ENCODE results near the gene SPDYC. TPM values are rescaled to one million over a fixed set of nuclear protein-coding genes. Genes with fewer than 3 reads are reported as not detected.
"Not testable (repeated sequence)": the region's sequence is repeated elsewhere in the genome, so short reads cannot be mapped to it uniquely, and the experiment has no call there.

The SPDYC gene
- total RNA-seq, 1 experiment from 2014 or later = not detected

- in situ Hi-C loops (cut with HindIII; ENCODE audit: low pct_unique_long_range_greater_than_20kb, low sequenced_read_pairs) = no loop called here
- DNase-seq (ENCODE audit: low read depth) = no peak
These were observed 36.9 kb upstream of the SPDYC start for GRCh38 chr11:65132988-65133700.

GRCh38 chr11:65133724-65134123, 36.3 kb upstream of the SPDYC start:
- DNase-seq (ENCODE audit: low read depth) = no peak
- in situ Hi-C loops (cut with HindIII; ENCODE audit: low pct_unique_long_range_greater_than_20kb, low sequenced_read_pairs) = no loop called here

DNA sequence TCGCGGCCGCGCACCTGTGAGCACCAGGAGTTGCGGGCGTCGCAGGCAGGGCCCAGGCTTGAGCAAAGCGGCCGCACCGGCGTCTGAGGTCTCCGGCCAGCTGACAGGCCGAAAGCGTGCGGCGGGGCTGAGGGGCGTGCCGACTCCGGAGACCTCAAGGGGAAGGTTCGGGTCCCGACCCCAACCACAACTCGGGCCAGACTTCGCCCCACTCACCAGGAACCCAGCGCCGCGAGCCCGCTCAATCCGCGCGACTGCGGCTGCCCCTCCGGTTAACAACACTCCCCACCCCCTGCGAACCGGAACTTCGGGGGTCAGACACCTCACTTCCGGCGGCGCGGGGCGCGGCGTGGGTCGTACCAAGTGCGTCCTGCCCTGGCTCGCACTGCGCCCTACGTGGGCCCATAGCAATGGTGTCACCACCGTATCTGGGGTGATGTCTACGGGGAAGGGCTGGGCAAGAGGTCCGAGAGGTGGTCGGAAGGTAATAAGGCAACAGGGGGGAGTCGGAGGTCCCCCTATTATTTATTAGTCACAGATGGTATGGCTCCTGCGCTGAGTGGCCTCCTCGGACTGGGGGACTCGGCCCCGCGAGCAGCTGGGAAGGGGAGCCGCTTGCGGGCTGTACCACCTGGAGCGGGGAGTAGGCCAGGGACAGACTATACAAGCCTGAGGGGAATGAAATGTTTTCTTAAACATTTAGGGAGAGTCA, 35.6 kb upstream of the SPDYC start, which contains the start of gene SYVN1:
SYVN1 (minus strand) TSS at position 280 of the 712 bp plus-strand sequence. CDS start 918 bp downstream, outside the sequence.
- in situ Hi-C loops (cut with HindIII; ENCODE audit: low pct_unique_long_range_greater_than_20kb, low sequenced_read_pairs) = no loop called here
- DNase-seq (ENCODE audit: low read depth) = peak; percentile 84

DNA sequence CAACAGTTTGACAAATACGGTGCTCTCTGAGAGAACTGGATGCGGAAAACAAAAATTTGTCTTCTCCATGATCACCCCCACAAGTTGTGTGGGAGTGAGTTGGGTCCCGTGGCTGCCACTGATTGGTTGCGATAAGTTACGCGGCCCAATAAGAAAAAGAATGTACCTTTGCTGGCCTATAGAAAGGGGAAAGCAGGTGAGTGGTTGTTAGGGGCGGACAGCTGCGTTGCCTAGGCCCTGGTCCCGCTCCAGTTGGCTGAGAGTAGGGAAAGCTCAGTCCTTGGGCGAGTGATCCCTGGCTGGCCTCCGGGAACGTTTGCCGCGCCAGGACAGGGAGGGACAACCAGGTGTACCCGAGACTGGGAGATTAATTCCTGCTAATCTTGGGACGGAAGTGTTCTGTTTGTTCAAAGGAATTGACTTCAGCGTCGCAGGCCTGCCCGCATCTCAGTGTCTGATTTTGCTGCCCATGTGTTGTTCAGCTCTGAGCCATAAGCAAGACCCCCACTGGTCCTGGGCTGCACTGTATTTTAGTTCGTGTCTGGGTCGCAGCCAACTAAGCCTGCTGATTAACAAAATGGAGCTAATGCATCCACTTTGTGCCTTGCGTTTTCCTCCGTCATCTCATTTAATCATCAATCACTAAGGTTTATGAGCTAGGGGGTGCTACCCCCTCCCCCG, 34.9 kb upstream of the SPDYC start:
- in situ Hi-C loops (cut with HindIII; ENCODE audit: low pct_unique_long_range_greater_than_20kb, low sequenced_read_pairs) = no loop called here
- peak; percentile 96 for DNase-seq (ENCODE audit: low read depth)

DNA sequence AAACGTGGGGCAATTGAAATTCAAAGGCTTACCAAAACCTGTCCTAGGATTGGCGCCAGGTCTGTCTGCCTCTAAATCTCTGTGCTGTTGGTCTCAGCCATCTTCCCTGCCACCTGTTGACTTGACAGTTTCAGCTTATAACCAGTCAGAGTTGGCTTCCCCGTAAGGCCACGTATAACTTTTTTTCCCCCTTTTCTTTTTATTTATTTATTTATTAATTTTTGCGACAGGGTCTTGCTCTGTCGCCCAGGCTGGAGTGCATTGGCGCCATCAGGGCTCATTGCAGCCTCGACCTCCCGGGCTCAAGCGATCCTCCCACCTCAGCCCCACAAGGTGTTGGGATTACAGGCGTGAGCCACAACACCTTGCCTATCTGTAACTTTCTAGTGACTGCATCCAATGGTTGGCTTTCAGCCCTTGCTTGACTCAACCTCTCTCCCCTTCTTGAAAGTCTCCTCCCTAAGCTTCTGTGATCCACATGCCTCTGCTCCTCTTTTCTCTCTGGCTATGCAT, 34.3 kb upstream of the SPDYC start:
- in situ Hi-C loops (cut with HindIII; ENCODE audit: low pct_unique_long_range_greater_than_20kb, low sequenced_read_pairs) = no loop called here
- no peak for DNase-seq (ENCODE audit: low read depth)

- in situ Hi-C loops (cut with HindIII; ENCODE audit: low pct_unique_long_range_greater_than_20kb, low sequenced_read_pairs) = no loop called here
- DNase-seq (ENCODE audit: low read depth) = no peak
These were observed 33.4 kb upstream of the SPDYC start for GRCh38 chr11:65136515-65137096.

DNA sequence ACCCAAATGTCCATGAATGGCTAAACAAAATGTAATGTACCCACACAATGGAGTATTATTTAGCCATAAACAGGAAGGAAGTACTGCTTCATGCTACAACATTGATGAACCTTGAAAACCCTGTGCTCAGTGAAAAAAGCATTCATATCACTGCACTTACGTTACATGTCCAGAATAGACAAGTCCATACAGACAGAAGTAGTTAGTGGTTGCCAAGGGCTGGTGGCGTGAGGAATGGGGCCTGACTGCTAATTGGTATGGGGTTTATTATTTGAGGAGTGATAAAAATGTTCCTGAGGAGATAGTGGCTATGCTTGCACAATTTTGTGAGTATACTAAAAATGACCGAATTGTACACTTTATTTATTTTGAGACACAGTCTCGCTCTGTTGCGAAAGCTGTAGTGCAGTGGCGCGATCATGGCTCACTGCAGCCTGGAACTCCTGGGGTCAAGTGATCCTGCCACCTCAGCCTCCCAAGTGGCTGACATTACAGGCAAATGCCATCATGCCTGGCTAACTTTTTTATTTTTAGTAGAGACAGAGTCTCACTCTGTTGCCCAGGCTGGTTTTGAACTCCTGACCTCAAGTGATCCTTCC, 28.0 kb upstream of the SPDYC start:
- in situ Hi-C loops (cut with HindIII; ENCODE audit: low pct_unique_long_range_greater_than_20kb, low sequenced_read_pairs) = no loop called here

DNA sequence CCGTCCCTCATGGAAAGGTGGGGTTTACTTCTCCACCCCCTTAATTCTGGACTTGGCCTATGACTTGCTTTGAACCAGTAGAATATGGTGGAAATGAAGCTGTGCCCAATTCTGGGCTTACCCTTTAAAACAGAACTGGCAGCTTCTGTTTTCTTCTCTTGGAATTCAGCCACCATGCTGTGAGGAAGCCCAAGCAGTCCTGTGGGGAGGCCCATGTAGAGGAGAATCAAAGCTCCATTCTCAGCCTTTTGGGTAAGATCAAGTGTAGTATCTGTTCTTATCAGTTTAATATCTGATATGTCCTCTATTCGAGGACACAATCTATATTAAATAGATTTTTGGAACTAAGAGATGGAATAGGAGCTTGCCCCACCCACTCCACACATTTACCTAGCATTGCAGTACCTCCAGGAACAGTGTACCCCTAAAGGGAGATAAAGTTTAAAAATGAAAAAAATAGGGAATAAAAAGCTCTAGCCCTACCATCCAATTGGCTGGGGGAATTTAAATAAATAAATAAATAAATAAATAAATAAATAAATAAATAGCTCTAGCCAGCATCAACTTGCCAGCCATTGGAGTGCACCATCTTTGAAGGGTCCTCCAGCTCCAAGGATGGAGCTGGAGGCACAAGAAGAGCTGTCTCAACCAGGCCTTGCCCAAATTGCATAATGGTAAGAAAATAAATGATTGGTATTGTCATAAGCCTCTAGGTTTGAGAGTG, 22.5 kb upstream of the SPDYC start:
- in situ Hi-C loops (cut with HindIII; ENCODE audit: low pct_unique_long_range_greater_than_20kb, low sequenced_read_pairs) = no loop called here

More for the DNA sequence above, 28.0 kb upstream of the SPDYC start:
- no peak for DNase-seq (ENCODE audit: low read depth)

GRCh38 chr11:65148657-65149056, 21.4 kb upstream of the SPDYC start:
- DNase-seq (ENCODE audit: low read depth) = no peak
- in situ Hi-C loops (cut with HindIII; ENCODE audit: low pct_unique_long_range_greater_than_20kb, low sequenced_read_pairs) = no loop called here

More for the DNA sequence above, 22.5 kb upstream of the SPDYC start:
- DNase-seq (ENCODE audit: low read depth) = no peak

DNA sequence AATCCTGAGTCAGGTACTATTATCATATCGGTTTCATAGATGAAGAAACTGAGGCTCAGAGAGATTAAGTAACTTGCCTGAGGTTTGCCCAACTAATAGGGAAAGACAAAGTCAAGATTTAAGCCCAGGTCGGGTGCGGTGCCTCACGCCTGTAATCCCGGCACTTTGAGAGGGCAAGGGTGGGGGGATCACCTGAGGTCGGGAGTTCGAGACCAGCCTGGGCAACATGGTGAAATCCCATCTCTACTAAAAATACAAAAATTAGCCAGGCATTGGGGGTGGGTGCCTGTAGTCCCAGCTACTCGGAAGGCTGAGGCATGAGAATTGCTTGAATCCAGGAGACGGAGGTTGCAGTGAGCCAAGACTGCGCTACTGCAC, 19.9 kb upstream of the SPDYC start:
- DNase-seq (ENCODE audit: low read depth); in situ Hi-C loops (cut with HindIII; ENCODE audit: low pct_unique_long_range_greater_than_20kb, low sequenced_read_pairs): not testable (repeated sequence)

DNA sequence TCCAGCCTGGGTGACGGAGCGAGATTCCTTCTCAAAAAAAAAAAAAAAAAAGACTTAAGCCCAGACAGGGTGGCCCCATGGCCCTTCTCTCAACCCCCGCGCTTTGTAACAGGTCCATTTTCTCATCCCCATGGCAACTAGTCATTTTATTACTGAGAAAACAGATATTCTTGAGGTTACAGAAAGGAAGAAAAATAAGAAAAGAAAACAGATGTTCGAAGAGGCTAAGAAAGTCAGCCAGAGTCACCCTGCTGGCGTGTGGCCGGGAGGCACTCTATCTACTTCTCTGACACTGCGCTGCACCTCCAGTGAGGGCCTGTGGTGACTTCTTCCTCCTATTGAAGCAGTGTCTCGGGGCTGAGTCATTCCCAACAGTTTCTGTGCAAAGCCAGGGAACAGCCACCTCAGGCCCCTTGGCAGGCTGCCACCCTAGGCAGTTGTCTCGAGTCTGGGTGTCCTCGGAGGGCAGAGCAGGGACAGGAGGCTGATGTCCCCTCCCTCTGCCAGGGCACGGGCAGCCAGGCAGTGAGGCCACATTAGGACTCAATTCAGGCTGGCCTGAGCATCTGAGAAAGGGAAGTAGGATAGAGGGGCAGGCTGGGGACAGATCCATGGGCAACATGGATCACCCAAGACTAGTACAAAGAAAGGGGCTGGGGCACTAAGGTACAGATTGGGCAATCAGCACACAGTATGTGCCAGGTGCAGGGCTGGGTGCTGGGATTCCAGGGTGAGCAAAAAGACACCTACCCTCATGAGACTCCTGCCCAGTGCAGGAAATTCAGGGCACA, 19.3 kb upstream of the SPDYC start:
- in situ Hi-C loops (cut with HindIII; ENCODE audit: low pct_unique_long_range_greater_than_20kb, low sequenced_read_pairs) = no loop called here
- peak; percentile 94 for DNase-seq (ENCODE audit: low read depth)

- in situ Hi-C loops (cut with HindIII; ENCODE audit: low pct_unique_long_range_greater_than_20kb, low sequenced_read_pairs) = no loop called here
- DNase-seq (ENCODE audit: low read depth) = no peak
These were observed 18.6 kb upstream of the SPDYC start for GRCh38 chr11:65151331-65151899.

DNA sequence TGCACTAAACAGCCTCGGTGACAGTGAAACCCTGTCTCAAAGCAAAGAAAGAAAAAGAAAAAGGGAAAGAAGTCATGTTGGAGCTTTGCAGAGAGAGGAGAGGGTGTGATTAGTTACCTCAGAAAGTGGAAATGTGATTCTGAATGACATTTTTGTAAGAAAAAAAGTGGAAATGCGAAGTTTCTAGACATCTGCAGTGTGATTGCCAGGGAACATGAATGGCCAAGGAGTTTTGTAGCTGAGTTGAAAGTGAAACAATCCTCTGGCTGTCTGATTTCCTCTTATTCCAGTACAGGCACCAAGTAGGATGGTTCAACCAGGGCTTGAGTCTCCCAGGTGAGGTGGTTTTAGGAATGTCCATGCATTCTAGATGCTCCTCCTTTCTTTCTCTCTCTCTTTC, 17.9 kb upstream of the SPDYC start:
- in situ Hi-C loops (cut with HindIII; ENCODE audit: low pct_unique_long_range_greater_than_20kb, low sequenced_read_pairs) = no loop called here

GRCh38 chr11:65156256-65156655, 13.8 kb upstream of the SPDYC start:
- no peak for DNase-seq (ENCODE audit: low read depth)
- in situ Hi-C loops (cut with HindIII; ENCODE audit: low pct_unique_long_range_greater_than_20kb, low sequenced_read_pairs) = no loop called here

More for the DNA sequence above, 17.9 kb upstream of the SPDYC start:
- DNase-seq (ENCODE audit: low read depth) = no peak

- DNase-seq (ENCODE audit: low read depth) = no peak
- in situ Hi-C loops (cut with HindIII; ENCODE audit: low pct_unique_long_range_greater_than_20kb, low sequenced_read_pairs) = no loop called here
These were observed 13.1 kb upstream of the SPDYC start for GRCh38 chr11:65156926-65157325.

GRCh38 chr11:65157336-65157735, 12.7 kb upstream of the SPDYC start:
- no peak for DNase-seq (ENCODE audit: low read depth)
- in situ Hi-C loops (cut with HindIII; ENCODE audit: low pct_unique_long_range_greater_than_20kb, low sequenced_read_pairs) = no loop called here

DNA sequence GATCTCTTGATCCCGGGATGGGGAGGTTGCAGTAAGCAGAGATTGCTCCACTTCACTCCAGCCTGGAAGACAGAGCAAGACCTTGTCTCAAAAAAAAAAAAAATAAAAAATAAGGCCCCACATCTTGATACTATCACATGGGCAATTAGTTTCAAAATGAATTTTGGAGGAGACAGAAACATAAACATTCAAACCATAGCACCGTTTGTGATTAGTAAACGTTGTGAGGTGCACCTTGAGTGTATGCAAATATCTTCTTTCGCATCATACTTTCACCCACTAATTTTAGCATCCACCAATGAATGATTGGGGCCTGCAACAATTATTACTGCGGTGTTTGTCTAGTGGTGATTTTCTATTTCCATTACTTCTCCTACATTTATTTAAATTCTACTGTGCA, 11.0 kb upstream of the SPDYC start:
- in situ Hi-C loops (cut with HindIII; ENCODE audit: low pct_unique_long_range_greater_than_20kb, low sequenced_read_pairs) = no loop called here

More for the DNA sequence above, 11.0 kb upstream of the SPDYC start:
- no peak for DNase-seq (ENCODE audit: low read depth)

Measured in Caki2 (cell line).